Omental fat pad (tissue), 4 donors: ENCODE data around the gene ZSCAN1. TPM values are rescaled to one million over a fixed set of nuclear protein-coding genes. Genes with fewer than 3 reads are reported as not detected.

Experiments
- ATAC-seq: fragments of 150-250 bp; one replicate; pipeline ENCODE4 v1.9.1; 2016; ENCODE audit warnings: mild to moderate bottlenecking, moderate library complexity; ENCODE audit not compliant: low FRiP score
- DNase-seq: peaks from one replicate; pipeline ENCODE4 v3.0.0-alpha.2; 2019; ENCODE audit warnings: low spot score
- CTCF ChIP-seq, 3 donors: fragments of 450-650 bp; IDR thresholded peaks; one replicate each; pipeline ENCODE4 v1.5.1; 2016 to 2017; ENCODE audit warnings: antibody characterized with exemption in 3 of 3, mild to moderate bottlenecking in 3 of 3, moderate library complexity in 2 of 3
- total RNA-seq, 4 donors: library from RNA; depleted of rRNA; stranded (reverse); fragments of >200 nt; gene quantifications; one replicate each; pipeline ENCODE4 v1.1.0, GENCODE V29; 2016

Gene ZSCAN1
- total RNA-seq, 4 donors from 2014 or later = not detected

DNA sequence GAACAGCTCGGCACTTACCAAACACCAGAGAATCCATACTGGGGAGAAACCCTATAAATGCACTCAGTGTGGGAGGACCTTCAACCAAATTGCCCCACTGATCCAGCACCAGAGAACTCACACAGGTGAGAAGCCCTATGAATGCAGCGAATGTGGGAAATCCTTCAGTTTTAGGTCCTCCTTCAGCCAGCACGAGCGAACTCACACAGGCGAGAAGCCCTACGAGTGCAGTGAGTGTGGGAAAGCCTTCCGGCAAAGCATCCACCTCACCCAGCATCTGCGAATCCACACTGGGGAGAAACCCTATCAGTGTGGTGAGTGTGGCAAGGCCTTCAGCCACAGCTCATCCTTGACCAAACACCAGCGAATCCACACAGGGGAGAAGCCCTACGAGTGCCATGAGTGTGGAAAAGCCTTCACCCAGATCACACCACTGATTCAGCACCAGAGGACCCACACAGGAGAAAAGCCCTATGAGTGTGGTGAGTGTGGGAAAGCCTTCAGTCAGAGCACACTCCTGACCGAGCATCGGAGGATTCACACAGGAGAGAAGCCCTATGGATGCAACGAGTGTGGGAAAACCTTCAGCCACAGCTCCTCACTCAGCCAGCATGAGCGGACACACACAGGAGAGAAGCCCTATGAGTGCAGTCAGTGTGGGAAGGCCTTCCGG is 33.6 kb downstream of the ZSCAN1 start:
- ATAC-seq = no peak
- no peak for TF ChIP-seq CTCF (IDR thresholded peaks at IDR 0.05)
- no peak for DNase-seq

DNA sequence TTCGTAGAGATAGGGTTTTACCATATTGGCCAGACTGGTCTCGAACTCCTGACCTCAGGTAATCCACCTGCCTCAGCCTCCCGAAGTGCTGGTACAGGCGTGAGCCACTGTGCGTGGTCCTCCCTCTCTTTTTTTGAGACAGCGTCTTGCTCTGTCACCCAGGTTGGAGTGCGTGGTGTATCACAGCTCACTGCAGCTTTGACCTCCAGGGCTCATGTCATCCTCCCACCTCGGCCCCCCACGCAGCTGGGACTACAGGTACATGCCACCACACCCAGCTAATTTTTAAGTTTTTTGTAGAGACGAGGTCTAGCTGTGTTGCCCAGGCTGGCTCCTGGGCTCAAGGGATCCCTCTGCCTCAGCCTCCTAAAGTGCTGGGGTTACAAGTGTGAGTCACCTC is 46.0 kb downstream of the ZSCAN1 start:
- DNase-seq = no peak
- TF ChIP-seq CTCF (IDR thresholded peaks at IDR 0.05) = no peak
- ATAC-seq = no peak

DNA sequence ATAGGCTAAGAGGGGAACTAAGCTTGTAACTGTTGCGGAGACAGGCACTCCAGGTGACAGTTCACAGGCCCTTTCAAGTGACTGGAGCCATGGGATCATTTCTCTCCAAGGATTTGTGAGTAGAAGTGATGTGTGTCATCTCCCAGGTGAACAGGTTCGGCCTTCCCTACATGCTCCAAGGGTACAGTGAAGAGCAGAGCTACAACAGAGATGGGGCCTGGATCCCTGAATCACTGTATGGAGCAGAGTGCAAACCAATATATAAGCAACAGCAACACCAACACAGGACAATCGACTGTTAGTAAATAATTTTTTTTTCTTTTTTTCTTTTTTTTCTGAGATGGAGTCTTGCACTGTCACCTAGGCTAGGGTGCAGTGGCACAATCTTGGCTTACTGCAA is 49.2 kb downstream of the ZSCAN1 start:
- DNase-seq (no peak), ATAC-seq (no peak)
- no peak for TF ChIP-seq CTCF (IDR thresholded peaks at IDR 0.05)

DNA sequence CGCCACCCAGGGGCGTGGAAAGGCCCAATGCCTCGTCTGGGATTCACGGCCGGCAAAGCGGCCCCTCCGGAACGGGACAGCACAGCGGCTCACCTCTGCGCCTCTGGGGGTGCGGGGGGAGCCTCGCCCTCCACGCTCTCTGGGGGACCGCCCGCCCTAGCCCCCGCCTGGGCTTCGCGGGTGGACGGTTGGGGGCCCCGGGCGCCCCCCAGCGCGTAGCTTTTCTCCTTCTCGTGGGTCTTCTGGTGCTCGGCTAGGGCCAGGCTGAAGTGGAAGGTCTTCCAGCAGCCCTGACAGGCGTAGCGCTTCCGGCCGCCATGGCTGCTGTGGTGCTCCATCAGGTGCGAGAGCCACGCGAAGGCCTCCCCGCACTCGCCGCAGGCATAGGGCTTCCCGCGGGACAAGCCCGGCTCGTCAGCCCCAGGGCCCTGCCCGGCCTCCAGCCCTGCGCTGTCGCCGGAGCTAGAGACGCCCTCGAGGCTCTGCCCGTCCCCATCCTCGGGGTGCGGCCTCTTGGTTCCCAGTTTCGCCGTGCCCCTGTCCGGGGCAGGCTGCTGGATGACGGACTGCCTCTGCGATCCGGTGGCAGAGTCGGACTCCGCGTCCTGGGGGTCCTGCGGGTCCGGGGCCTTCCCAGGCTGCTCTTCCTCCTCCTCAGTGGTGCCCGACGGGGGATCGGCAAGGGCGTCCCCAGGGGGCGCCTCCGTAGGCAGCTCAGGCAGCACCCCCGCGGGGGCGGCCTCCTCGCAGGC is 50.9 kb downstream of the ZSCAN1 start:
- TF ChIP-seq CTCF (IDR thresholded peaks at IDR 0.05) = no peak
- ATAC-seq = no peak
- DNase-seq = no peak

DNA sequence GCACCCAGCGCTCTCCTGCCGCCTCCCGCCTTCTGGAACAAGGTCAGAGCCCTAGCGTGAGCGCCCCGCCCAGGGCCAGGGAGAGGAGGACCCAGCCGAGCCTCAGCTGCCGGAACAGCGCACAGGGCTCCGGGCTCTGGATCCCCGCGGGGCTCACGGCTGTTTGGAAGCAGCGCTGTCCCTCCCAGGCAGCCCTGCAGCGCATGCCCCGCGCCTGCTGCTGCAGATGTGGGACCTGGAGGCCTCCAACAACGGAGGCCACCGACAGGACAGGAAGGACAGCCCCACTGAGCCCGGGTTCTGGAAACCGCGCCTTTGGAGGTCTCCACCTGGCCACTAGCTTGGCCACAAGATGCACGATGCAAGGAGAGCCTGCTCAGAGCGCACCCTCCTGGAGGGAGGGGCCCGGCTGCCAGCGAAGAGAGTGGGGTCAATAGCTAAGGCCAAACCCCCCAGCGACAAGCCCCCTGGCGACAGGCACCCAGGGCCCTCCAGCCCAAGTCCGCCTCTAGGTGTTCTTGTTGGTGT is 51.6 kb downstream of the ZSCAN1 start:
- TF ChIP-seq CTCF (IDR thresholded peaks at IDR 0.05) = no peak
- ATAC-seq (no peak), DNase-seq (no peak)

GRCh38 chr19:58086825-58087710 is 53.2 kb downstream of the ZSCAN1 start:
- no peak for TF ChIP-seq CTCF (IDR thresholded peaks at IDR 0.05)
- no peak for ATAC-seq

More at GRCh38 chr19:58086825-58087710, 53.2 kb downstream of the ZSCAN1 start:
- no peak for DNase-seq
